Measurements from ENCODE around the gene OR2V2. TPM values are rescaled to one million over a fixed set of nuclear protein-coding genes. Genes with fewer than 3 reads are reported as not detected.

Gene OR2V2
- total and polyA plus RNA-seq, 11 donors: not detected

- Histone ChIP-seq H3K27me3 (peaks cover 0 to 3% (median 0%) of the 10 kb centered on the region in 9 donors), H3K4me1 (peaks cover 4 to 52% (median 16%) of the 10 kb centered on the region in 12 donors), H3K36me3 (peaks cover 0 to 2% (median 0%) of the 10 kb centered on the region in 9 donors), H3K27ac (peak overlapping the region in 11 of 12 donors; percentile 50 to 90 (median 82)), H3K4me3 (peak overlapping the region; percentile 46 to 78 (median 70)), H3K9me3 (no peaks in the 10 kb centered on the region)
- ATAC-seq: peak in 2 of 4 donors; percentile 1 to 4
- peak in 1 of 5 donors; percentile 34 for DNase-seq
- TF ChIP-seq CTCF (IDR thresholded peaks at IDR 0.05) (no peak), POLR2A (IDR thresholded peaks at IDR 0.05) (no peak)
- 0 to 1% (median 1%) methylated on average over 38 to 67 of the region's 67 CpGs for WGBS, 4 donors
- intact Hi-C loops (cut with DNase I): no loop called here
These were observed 56.9 kb downstream of the OR2V2 start for GRCh38 chr5:181204113-181204825.

- ATAC-seq (peak in 3 of 4 donors; percentile 2 to 65 (median 43)), DNase-seq (peak; percentile 64 to 85 (median 72))
- H3K27me3 ChIP-seq: peaks cover 0 to 3% (median 0%) of the 10 kb centered on the region in 9 donors
- no peaks in the 10 kb centered on the region for H3K9me3 ChIP-seq
- intact Hi-C loops (cut with DNase I): loop anchor here in 1 of 10 donors (5.0 kb wide), 1 partner anchor 37 kb away; the partner anchor contains the start of gene RACK1
- no peaks in the 10 kb centered on the region for H3K36me3 ChIP-seq
- peak within 1 kb of the TSS; percentile 14 to 90 (median 82) for H3K27ac ChIP-seq
- H3K4me3 ChIP-seq: peak within 1 kb of the TSS; percentile 46 to 78 (median 70)
- H3K4me1 ChIP-seq: peaks cover 4 to 48% (median 16%) of the 10 kb centered on the region in 12 donors
- 1 to 3% (median 2%) methylated on average over 23 to 94 of the region's 94 CpGs for WGBS, 4 donors
- TF ChIP-seq POLR2A (IDR thresholded peaks at IDR 0.05) (peak in 1 of 2 donors; percentile 49), CTCF (IDR thresholded peaks at IDR 0.05) (no peak)
These were observed 57.7 kb downstream of the OR2V2 start, which contains the start of gene TRIM7 for GRCh38 chr5:181204826-181205760. Gene TRIM7 (minus strand): TSS chr5:181205196. CDS start chr5:181205110, 86 bp downstream.

- WGBS, 4 donors: 8 to 21% (median 18%) methylated on average over 37 of the region's 37 CpGs
- Histone ChIP-seq H3K27me3 (peaks cover 0 to 3% (median 0%) of the 10 kb centered on the region in 9 donors), H3K27ac (peak overlapping the region; percentile 14 to 90 (median 82)), H3K4me3 (peak overlapping the region; percentile 46 to 78 (median 70)), H3K9me3 (no peaks in the 10 kb centered on the region), H3K36me3 (no peaks in the 10 kb centered on the region), H3K4me1 (peaks cover 4 to 46% (median 16%) of the 10 kb centered on the region in 12 donors)
- TF ChIP-seq CTCF (IDR thresholded peaks at IDR 0.05): no peak
- no peak for TF ChIP-seq POLR2A (IDR thresholded peaks at IDR 0.05)
- peak in 3 of 4 donors; percentile 10 to 31 (median 18) for ATAC-seq
- intact Hi-C loops (cut with DNase I): loop anchor here in 9 of 10 donors (1.0 to 5.0 kb wide), 8 partner anchors 13 to 36 kb away; partner anchors contain the start of genes TRIM41 (in 3 of the 9) and RACK1 (in 1 of the 9)
- DNase-seq: peak in 1 of 5 donors; percentile 40
These were observed 58.6 kb downstream of the OR2V2 start for GRCh38 chr5:181205761-181206649.
